Muscle of back (tissue), 11 donors: ENCODE data around the gene LMX1A. TPM values are rescaled to one million over a fixed set of nuclear protein-coding genes. Genes with fewer than 3 reads are reported as not detected.
A peak's percentile ranks its signal among the peaks of the same experiment; 100 is the strongest.

Source experiments
- DNase-seq, 3 donors: peaks; one replicate each; pipeline versions ENCODE4 v3.0.0 to v3.0.0-alpha.2; 2013
- polyA plus RNA-seq, 10 donors: library from polyadenylated mRNA; unstranded; fragments of 120-200 nt; gene quantifications; one replicate each; pipeline ENCODE4 v1.2.1, GENCODE V29; 2013; ENCODE audit not compliant: insufficient read length in 10 of 10

The LMX1A gene
- polyA plus RNA-seq, 10 donors = 1.2 to 3.3 (median 1.8) TPM

DNA sequence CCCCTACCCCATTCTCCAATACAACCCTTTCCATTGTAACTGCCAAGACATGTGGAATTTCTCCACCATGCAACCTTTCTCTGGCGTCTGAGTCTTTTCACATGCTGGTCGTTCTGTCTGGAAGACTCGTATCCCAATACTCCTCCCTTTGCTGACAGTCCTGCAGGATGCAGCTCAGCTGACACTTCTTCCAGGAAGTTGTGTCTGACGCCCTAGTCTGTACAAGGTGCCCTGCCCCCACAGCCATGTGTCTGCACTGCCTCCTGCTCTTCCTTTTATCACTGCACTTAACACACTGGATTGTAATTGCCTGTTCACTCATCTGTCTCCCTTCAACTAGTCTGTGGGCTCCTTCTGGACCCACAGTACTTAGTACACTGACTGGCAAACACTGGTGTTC, 188.0 kb downstream of the LMX1A start:
- no peak for DNase-seq

DNA sequence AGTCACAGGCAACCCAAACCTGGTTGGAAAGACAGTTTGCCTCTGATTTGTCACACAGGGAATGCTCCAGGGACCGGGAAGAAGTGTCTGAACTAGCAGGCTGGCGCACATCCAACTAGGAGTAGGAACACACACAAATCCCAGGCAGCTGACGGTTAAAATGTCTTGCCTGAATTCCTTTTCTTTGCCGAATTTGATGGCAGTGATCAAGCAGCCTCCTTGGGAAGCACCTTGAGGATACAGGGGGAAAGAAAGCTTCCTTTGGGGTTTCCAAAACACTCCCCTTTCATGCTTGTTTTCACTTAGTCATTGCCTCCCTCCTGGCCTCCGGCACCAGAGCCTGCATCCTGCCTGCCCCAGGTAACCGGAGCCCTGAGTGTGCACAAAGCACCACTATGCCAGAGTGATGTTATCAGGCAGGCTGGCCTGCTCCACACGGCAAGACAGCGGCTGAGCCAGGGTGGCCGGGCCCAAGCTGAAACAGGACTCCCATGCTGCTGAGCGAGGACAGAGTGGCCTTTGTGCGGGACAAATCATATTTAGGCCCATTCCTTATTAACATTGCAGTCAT, 193.8 kb downstream of the LMX1A start:
- DNase-seq = peak in 2 of 3 donors; percentile 7 to 8

DNA sequence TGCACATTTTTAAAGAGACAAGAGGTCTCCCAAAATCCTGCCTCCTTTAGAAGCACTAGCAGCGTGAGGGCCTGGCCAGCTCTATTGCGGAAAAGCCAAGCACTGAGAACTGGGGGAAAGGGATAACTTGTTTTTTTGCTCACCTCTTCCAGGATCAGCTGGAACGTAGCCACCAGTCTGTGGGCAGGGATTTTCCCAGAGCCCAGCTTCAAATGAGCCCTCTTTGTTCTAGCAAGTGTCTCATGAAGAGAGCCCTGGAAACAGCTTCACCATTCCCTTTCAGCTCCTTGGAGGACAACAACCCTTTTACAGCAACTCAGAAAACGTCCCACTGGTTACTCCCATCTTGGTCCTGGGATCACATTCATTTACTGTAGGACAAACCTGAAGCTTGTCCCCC, 195.4 kb downstream of the LMX1A start:
- no peak for DNase-seq

DNA sequence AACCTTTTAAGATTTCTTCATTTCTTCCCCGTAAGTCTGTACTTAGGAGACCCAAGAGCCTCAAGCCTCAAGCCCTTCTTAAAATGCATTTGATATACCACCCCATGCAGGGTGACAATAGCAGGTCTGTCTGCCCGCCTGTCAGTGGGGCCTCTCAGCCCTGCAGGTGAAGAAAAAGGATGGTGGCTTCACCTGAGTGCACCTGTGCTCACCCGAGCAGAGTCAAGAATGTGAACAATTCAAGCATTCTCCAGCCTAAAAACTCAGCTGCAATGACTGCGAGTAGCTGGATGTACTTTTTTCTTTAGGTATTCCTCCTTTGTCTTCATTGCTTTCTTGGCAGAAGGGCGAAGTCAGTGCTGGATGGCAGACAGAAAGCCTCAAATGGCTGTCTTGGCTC, 203.3 kb downstream of the LMX1A start:
- no peak for DNase-seq

DNA sequence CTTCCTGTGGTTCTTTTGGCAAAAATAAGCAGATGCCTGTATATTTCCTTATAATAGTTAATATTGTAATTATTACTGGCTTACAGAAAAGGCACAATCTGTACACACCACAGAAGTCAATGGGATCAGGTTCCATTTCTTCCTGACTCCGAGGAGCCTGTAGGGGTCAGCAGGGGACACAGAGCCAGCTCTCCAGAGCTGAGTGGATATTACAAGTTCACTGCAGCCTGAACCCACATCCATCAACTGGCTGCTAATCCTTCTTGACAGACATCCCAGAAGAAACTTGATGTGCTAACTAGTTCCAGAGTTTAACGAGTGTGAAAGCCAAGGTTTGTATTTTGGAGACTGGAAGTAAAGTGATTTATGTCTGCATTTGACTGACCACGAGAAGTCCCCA, 203.8 kb downstream of the LMX1A start:
- DNase-seq = peak in 2 of 3 donors; percentile 16 to 36

DNA sequence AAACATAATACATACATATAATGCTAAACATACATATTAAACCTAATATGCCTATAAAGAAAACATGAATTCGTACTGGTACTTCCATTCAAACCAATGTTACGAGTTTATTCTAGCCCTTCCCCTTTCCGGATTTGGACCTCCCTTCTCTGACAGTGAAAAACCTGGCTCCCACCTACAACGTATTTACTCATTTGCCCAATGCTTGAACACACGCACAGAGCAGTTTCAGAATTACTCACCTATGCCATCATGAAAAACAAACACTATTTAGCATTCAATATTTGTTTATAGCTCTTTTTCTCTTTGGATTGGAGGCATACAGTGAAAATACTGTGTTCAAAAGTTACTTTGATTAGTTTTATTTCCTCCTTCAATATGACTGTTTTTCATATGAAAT, 204.4 kb downstream of the LMX1A start:
- DNase-seq = no peak

Other genes with a start within 250 kb of the LMX1A start
- 10 to 100 TPM; 38.1 to 69.0 (median 48.7) TPM for gene RXRG, start 88.4 kb upstream of the LMX1A start, polyA plus RNA-seq
- under 1 TPM in 5 of 10 donors, not detected in 5; 0.15 to 0.27 (median 0.22) TPM for gene LRRC52, start 187.3 kb upstream of the LMX1A start, polyA plus RNA-seq